Keratinocyte (primary cell): ENCODE results near the gene SLC22A9. TPM values are rescaled to one million over a fixed set of nuclear protein-coding genes. Genes with fewer than 3 reads are reported as not detected.

Source experiments
- DNase-seq: peaks from one replicate; pipeline ENCODE4 v3.0.0-alpha.2; 2011; ENCODE audit warnings: low read depth, missing footprints, low spot score
- FAIRE-seq: peaks from 2 replicates; lab custom pipeline; 2011; peaks lifted over from hg19 to GRCh38; lab: Jason Lieb, UNC
- H2AFZ ChIP-seq: 2 replicates; pipeline ENCODE4 v1.6.0; 2012; ENCODE audit warnings: low read length, control low read depth, inconsistent platforms; ENCODE audit not compliant: control insufficient read depth
- H3K27ac ChIP-seq: 2 replicates; pipeline ENCODE4 v1.5.1; 2011; ENCODE audit warnings: low read length; ENCODE audit not compliant: control insufficient read depth, insufficient read depth
- H3K27me3 ChIP-seq: 3 replicates; pipeline ENCODE4 v1.6.0; 2011; ENCODE audit warnings: low read length; ENCODE audit not compliant: control insufficient read depth, insufficient read depth; ENCODE audit errors: extremely low read depth
- H3K36me3 ChIP-seq, 2 experiments: 2 replicates in 1 of 2; 3 replicates in 1 of 2; pipeline ENCODE4 v1.5.1; 2011; ENCODE audit warnings: low read length in 2 of 2, mild to moderate bottlenecking in 1 of 2; ENCODE audit not compliant: control insufficient read depth in 2 of 2, insufficient read depth in 2 of 2; ENCODE audit errors: extremely low read depth in 1 of 2
- H3K4me1 ChIP-seq: 3 replicates; pipeline ENCODE4 v1.5.1; 2011; ENCODE audit warnings: low read length; ENCODE audit not compliant: control insufficient read depth, insufficient read depth; ENCODE audit errors: extremely low read depth
- H3K4me2 ChIP-seq: 3 replicates; pipeline ENCODE4 v1.6.0; 2011; ENCODE audit warnings: low read depth, low read length; ENCODE audit not compliant: control insufficient read depth, insufficient read depth; ENCODE audit errors: extremely low read depth
- H3K4me3 ChIP-seq, 3 experiments: fragments of 200-600 bp in 1 of 3; sonication (generic) in 1 of 3; 2 replicates in 2 of 3; 3 replicates in 1 of 3; pipeline ENCODE4 v1.5.1; 2011 to 2016; ENCODE audit warnings: low read length in 3 of 3, mild to moderate bottlenecking in 3 of 3, control low read depth in 2 of 3, inconsistent platforms in 1 of 3, low read depth in 1 of 3, mixed read lengths in 1 of 3, mixed run types in 1 of 3, moderate library complexity in 1 of 3; ENCODE audit not compliant: control insufficient read depth in 2 of 3, insufficient read depth in 2 of 3; ENCODE audit errors: extremely low read depth in 1 of 3
- H3K79me2 ChIP-seq: 2 replicates; pipeline ENCODE4 v1.6.0; 2012; ENCODE audit warnings: low read length; ENCODE audit not compliant: control insufficient read depth, insufficient read depth
- H3K9ac ChIP-seq: 3 replicates; pipeline ENCODE4 v1.6.0; 2011; ENCODE audit warnings: low read length; ENCODE audit not compliant: control insufficient read depth, insufficient read depth; ENCODE audit errors: extremely low read depth
- H3K9me1 ChIP-seq: 3 replicates; pipeline ENCODE4 v1.6.0; 2011; ENCODE audit warnings: low read length; ENCODE audit not compliant: control insufficient read depth, insufficient read depth; ENCODE audit errors: extremely low read depth
- H3K9me3 ChIP-seq: 2 replicates; pipeline ENCODE4 v1.5.1; 2012; ENCODE audit warnings: low read depth, low read length; ENCODE audit not compliant: control insufficient read depth
- H4K20me1 ChIP-seq: 3 replicates; pipeline ENCODE4 v1.6.0; 2011; ENCODE audit warnings: low read length; ENCODE audit not compliant: control insufficient read depth, insufficient read depth; ENCODE audit errors: extremely low read depth
- CTCF ChIP-seq, 3 experiments: IDR thresholded peaks in 1 of 3; conservative IDR thresholded peaks in 1 of 3; optimal IDR thresholded peaks in 1 of 3; 2 replicates in 2 of 3; 3 replicates in 1 of 3; pipeline versions ENCODE3 to v1.5.1; 2011; ENCODE audit warnings: low read length in 3 of 3, mild to moderate bottlenecking in 3 of 3, moderate library complexity in 2 of 3, control low read depth in 1 of 3, inconsistent platforms in 1 of 3; ENCODE audit not compliant: insufficient read depth in 2 of 3; ENCODE audit errors: extremely low read depth in 1 of 3
- EZH2 ChIP-seq: IDR thresholded peaks from one replicate; pipeline ENCODE4 v1.6.1; 2012; ENCODE audit warnings: inconsistent platforms, mild to moderate bottlenecking, low read length, moderate library complexity
- dilution Hi-C: fragments of 300-500 bp; cut with MboI; formaldehyde crosslinking; loops from one replicate; pipeline ENCODE4 v1.7.0; 2020; ENCODE audit warnings: low sequenced_read_pairs; ENCODE audit not compliant: extremely low pct_ligation_motif_present
- polyA plus RNA-seq, 5 experiments: library from polyadenylated mRNA; depleted of rRNA in 3 of 5; stranded (reverse) in 3 of 5; stranded (forward) in 1 of 5; unstranded in 1 of 5; fragments of >200 nt; gene quantifications; 1 replicate in 1 of 5; 2 replicates in 3 of 5; 3 replicates in 1 of 5; pipeline versions ENCODE4 v1.2.1 to v1.2.3, GENCODE V29; 2011 to 2012; ENCODE audit warnings: missing spikeins in 2 of 5, low read depth in 1 of 5, low replicate concordance in 1 of 5

SLC22A9 gene
- polyA plus RNA-seq, 1 donor (not counting 4 experiments of a cell fraction or from before 2014, with no cell fraction given), result not detected

GRCh38 chr11:63445118-63445517 is 75.5 kb downstream of the SLC22A9 start:
- Histone ChIP-seq H3K4me2 (no peak overlapping the region), H3K4me3 (no peak overlapping the region), H3K9me1 (no peaks in the 10 kb centered on the region), H3K27me3 (peaks cover 5% of the 10 kb centered on the region), H3K79me2 (no peaks in the 10 kb centered on the region), H3K27ac (no peak overlapping the region), H4K20me1 (no peaks in the 10 kb centered on the region), H3K4me1 (no peaks in the 10 kb centered on the region), H2AFZ (no peak overlapping the region), H3K36me3 (no peaks in the 10 kb centered on the region), H3K9ac (no peak overlapping the region), H3K9me3 (no peaks in the 10 kb centered on the region)
- DNase-seq (no peak), FAIRE-seq (no peak)
- no peak for TF ChIP-seq CTCF (optimal IDR thresholded peaks at IDR 0.05 in 1 of 3, IDR thresholded peaks at IDR 0.05 in 1 of 3, conservative IDR thresholded peaks at IDR 0.05 in 1 of 3; ENCODE audit: extremely low read depth in 1 of 3, insufficient read depth in 2 of 3, low read length in 3 of 3)
- no peak for TF ChIP-seq EZH2
- dilution Hi-C loops, result no loop called here

GRCh38 chr11:63445720-63446119 is 76.1 kb downstream of the SLC22A9 start:
- DNase-seq (peak; percentile 1), FAIRE-seq (peak; percentile 55)
- no peak overlapping the region for H3K4me2 ChIP-seq
- dilution Hi-C loops, result no loop called here
- H3K4me3 ChIP-seq, result no peak overlapping the region
- no peak overlapping the region for H3K9ac ChIP-seq
- H4K20me1 ChIP-seq, result no peaks in the 10 kb centered on the region
- TF ChIP-seq EZH2 (no peak), CTCF (optimal IDR thresholded peaks at IDR 0.05 in 1 of 3, IDR thresholded peaks at IDR 0.05 in 1 of 3, conservative IDR thresholded peaks at IDR 0.05 in 1 of 3; ENCODE audit: extremely low read depth in 1 of 3, insufficient read depth in 2 of 3, low read length in 3 of 3) (no peak)
- no peaks in the 10 kb centered on the region for H3K9me1 ChIP-seq
- H3K36me3 ChIP-seq, result no peaks in the 10 kb centered on the region
- H3K79me2 ChIP-seq, result no peaks in the 10 kb centered on the region
- no peak overlapping the region for H2AFZ ChIP-seq
- no peak overlapping the region for H3K27ac ChIP-seq
- H3K27me3 ChIP-seq, result peaks cover 5% of the 10 kb centered on the region
- no peaks in the 10 kb centered on the region for H3K9me3 ChIP-seq
- H3K4me1 ChIP-seq, result no peaks in the 10 kb centered on the region
